SH-SY5Y (cell line): ENCODE data around the gene SDK1.

Experiments used
- GATA2 ChIP-seq: IDR thresholded peaks from 2 replicates; pipeline ENCODE4 v1.6.1; 2011; ENCODE audit warnings: mild to moderate bottlenecking, low read depth, low read length
- GATA3 ChIP-seq: IDR thresholded peaks from 2 replicates; pipeline ENCODE4 v1.6.1; 2011; ENCODE audit warnings: low read depth, mild to moderate bottlenecking, low read length, moderate library complexity

DNA sequence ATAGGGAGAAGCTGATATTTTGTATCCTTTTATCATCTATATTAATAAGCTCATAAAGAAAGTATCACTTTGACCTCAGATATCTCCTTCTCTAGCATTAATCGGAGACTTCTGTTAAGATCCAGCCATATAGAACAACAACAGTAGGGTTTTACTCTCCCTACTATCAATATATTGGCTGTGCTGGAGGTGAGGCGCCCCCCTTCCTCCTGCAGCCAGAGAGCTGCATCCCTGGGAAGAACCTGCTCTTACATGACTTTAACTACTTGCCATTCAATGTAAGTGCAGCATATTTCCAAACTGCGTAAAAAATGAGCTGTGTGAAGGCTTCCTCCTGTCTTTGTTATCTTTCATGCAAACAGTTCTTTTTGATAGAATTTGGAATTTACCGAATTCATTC is 247.8 kb downstream of the SDK1 start:
- TF ChIP-seq GATA3, result no peak
- TF ChIP-seq GATA2, result no peak
